Adrenal gland (tissue), 5 donors: ENCODE measurements around the gene GPD1L.

ENCODE experiments used
- CTCF ChIP-seq, 6 experiments: fragments of 450-650 bp in 4 of 6; fragments of 200-600 bp in 2 of 6; sonication (generic) in 1 of 6; IDR thresholded peaks; 1 replicate in 5 of 6; 2 replicates in 1 of 6; pipeline versions ENCODE4 v1.5.1 to v1.8.0; 2016 to 2021; ENCODE audit warnings: antibody characterized with exemption in 6 of 6, mild to moderate bottlenecking in 2 of 6, moderate library complexity in 1 of 6
- POLR2A ChIP-seq, 2 donors: fragments of 450-650 bp; IDR thresholded peaks; one replicate each; pipeline ENCODE4 v1.6.1; 2017; ENCODE audit warnings: antibody characterized with exemption in 2 of 2, mild to moderate bottlenecking in 2 of 2, moderate library complexity in 1 of 2
- donor health status: DM: no; HTN: no; CAD: no.

GRCh38 chr3:32189693-32190092, 83.3 kb downstream of the GPD1L start:
- no peak for TF ChIP-seq CTCF (IDR thresholded peaks at IDR 0.05)
- TF ChIP-seq POLR2A (IDR thresholded peaks at IDR 0.05), result no peak
